ENCODE results near the gene P2RY6.

- no peak for TF ChIP-seq CTCF (conservative IDR thresholded peaks at IDR 0.05; ENCODE audit: low read length)
- TF ChIP-seq EZH2phosphoT487 (IDR thresholded peaks at IDR 0.05; ENCODE audit: borderline replicate concordance) = no peak
Observed at GRCh38 chr11:73226297-73227006, 45.7 kb upstream of the P2RY6 start.
